Glutamatergic neuron (in vitro differentiated cells): ENCODE measurements around the gene PACSIN1. TPM values are rescaled to one million over a fixed set of nuclear protein-coding genes. Genes with fewer than 3 reads are reported as not detected.

Source experiments
- DNase-seq: peaks from one replicate; pipeline ENCODE4 v3.0.0; 2022
- H3K27ac Mint-ChIP-seq: one replicate; pipeline ENCODE4 v1.8.0; 2020; ENCODE audit warnings: mild to moderate bottlenecking, mixed read lengths, inconsistent platforms; ENCODE audit not compliant: unreplicated experiment
- H3K27me3 Mint-ChIP-seq: one replicate; pipeline ENCODE4 v1.8.0; 2020; ENCODE audit warnings: mild to moderate bottlenecking, moderate library complexity, mixed read lengths, inconsistent platforms; ENCODE audit not compliant: unreplicated experiment
- H3K36me3 Mint-ChIP-seq: one replicate; pipeline ENCODE4 v1.8.0; 2020; ENCODE audit warnings: mild to moderate bottlenecking, mixed read lengths, inconsistent platforms; ENCODE audit not compliant: unreplicated experiment
- H3K4me1 Mint-ChIP-seq: one replicate; pipeline ENCODE4 v1.8.0; 2020; ENCODE audit warnings: mild to moderate bottlenecking, low read depth, mixed read lengths, inconsistent platforms; ENCODE audit not compliant: unreplicated experiment
- H3K4me3 Mint-ChIP-seq: one replicate; pipeline ENCODE4 v1.8.0; 2020; ENCODE audit warnings: mild to moderate bottlenecking, mixed read lengths, inconsistent platforms; ENCODE audit not compliant: unreplicated experiment
- H3K9me3 Mint-ChIP-seq: one replicate; pipeline ENCODE4 v1.8.0; 2020; ENCODE audit warnings: mild to moderate bottlenecking, moderate library complexity, mixed read lengths, inconsistent platforms; ENCODE audit not compliant: unreplicated experiment
- CTCF ChIP-seq: fragments of 200-600 bp; sonication (generic); IDR thresholded peaks from one replicate; pipeline ENCODE4 v1.5.0; 2021; ENCODE audit not compliant: partially characterized antibody, unreplicated experiment
- total RNA-seq: library from RNA; stranded (reverse); fragmentation: NEBNext Ultra II Directional; extraction: Animal tissue kit (Norgen Biotek cat#: 25700); gene quantifications from one replicate; pipeline ENCODE4 v1.2.1, GENCODE V29; 2021; ENCODE audit not compliant: unreplicated experiment

The PACSIN1 gene
- total RNA-seq, 1 donor from 2014 or later: 0.47 TPM

GRCh38 chr6:34445313-34445860, 20.5 kb upstream of the PACSIN1 start:
- H3K36me3 Mint-ChIP-seq: no peaks in the 10 kb centered on the region
- no peak for TF ChIP-seq CTCF
- peaks cover 2% of the 10 kb centered on the region for H3K27me3 Mint-ChIP-seq
- no peaks in the 10 kb centered on the region for H3K9me3 Mint-ChIP-seq
- H3K4me3 Mint-ChIP-seq: no peak overlapping the region
- H3K27ac Mint-ChIP-seq: no peak overlapping the region
- no peak for DNase-seq
- peaks cover 5% of the 10 kb centered on the region for H3K4me1 Mint-ChIP-seq

GRCh38 chr6:34447386-34447785, 18.5 kb upstream of the PACSIN1 start:
- no peak overlapping the region for H3K27ac Mint-ChIP-seq
- H3K4me1 Mint-ChIP-seq: peaks cover 5% of the 10 kb centered on the region
- H3K4me3 Mint-ChIP-seq: no peak overlapping the region
- DNase-seq: no peak
- H3K36me3 Mint-ChIP-seq: no peaks in the 10 kb centered on the region
- H3K27me3 Mint-ChIP-seq: no peaks in the 10 kb centered on the region
- no peak for TF ChIP-seq CTCF
- H3K9me3 Mint-ChIP-seq: no peaks in the 10 kb centered on the region

GRCh38 chr6:34447910-34448309, 18.0 kb upstream of the PACSIN1 start:
- TF ChIP-seq CTCF: no peak
- H3K4me3 Mint-ChIP-seq: no peak overlapping the region
- no peak overlapping the region for H3K27ac Mint-ChIP-seq
- no peaks in the 10 kb centered on the region for H3K27me3 Mint-ChIP-seq
- H3K36me3 Mint-ChIP-seq: no peaks in the 10 kb centered on the region
- no peaks in the 10 kb centered on the region for H3K9me3 Mint-ChIP-seq
- peaks cover 5% of the 10 kb centered on the region for H3K4me1 Mint-ChIP-seq
- DNase-seq: no peak

GRCh38 chr6:34451192-34451591, 14.7 kb upstream of the PACSIN1 start:
- H3K9me3 Mint-ChIP-seq: no peaks in the 10 kb centered on the region
- H3K36me3 Mint-ChIP-seq: no peaks in the 10 kb centered on the region
- no peak overlapping the region for H3K4me3 Mint-ChIP-seq
- no peak for TF ChIP-seq CTCF
- peaks cover 5% of the 10 kb centered on the region for H3K4me1 Mint-ChIP-seq
- no peak for DNase-seq
- H3K27me3 Mint-ChIP-seq: no peaks in the 10 kb centered on the region
- H3K27ac Mint-ChIP-seq: no peak overlapping the region

- H3K4me3 Mint-ChIP-seq: no peak overlapping the region
- DNase-seq: no peak
- no peaks in the 10 kb centered on the region for H3K27me3 Mint-ChIP-seq
- no peaks in the 10 kb centered on the region for H3K9me3 Mint-ChIP-seq
- H3K27ac Mint-ChIP-seq: no peak overlapping the region
- no peak for TF ChIP-seq CTCF
- H3K36me3 Mint-ChIP-seq: no peaks in the 10 kb centered on the region
- H3K4me1 Mint-ChIP-seq: peaks cover 2% of the 10 kb centered on the region
These were observed 10.0 kb upstream of the PACSIN1 start for GRCh38 chr6:34455831-34456230.
